Measurements from ENCODE around the gene GALNT10.

The GALNT10 gene

DNA sequence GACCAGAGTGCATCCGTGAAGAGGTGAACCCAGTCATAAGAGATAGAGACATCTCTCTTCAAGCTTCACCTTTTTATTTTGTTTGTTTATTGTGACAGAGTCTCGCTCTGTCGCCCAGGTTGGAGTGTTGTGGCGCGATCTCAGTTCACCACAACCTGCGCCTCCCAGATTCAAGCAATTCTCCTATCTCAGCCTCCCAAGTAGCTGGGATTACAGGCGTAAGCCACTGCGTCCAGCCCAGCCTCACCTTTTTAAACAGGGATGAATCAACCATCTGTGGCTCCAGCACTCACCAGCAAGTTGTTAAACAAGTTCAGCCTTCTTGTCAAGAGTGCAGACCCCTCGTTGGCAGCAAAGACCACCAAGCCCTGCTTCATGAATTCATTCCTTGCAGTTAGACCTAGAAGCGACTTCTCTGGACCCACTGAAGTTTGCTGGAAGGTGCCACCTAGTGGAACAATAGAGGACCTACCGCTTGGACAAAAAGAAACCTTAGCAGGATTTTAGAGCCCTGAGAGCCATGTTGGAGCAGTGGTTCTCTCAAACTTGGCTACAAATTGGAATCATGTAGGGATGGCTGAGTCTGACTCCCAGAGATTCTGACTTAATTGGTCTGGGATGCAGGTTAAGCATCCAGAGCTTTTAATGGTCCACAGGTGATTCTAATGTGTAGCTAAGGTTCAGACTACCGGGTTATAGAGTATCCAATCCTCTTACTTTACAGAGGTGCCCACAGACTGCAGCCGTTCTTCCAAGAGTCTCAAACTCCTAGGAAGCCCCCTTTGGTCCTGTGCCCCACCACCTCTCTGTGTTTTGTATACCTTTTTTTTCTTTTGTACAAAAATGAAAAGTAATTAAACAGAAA, 10.5 kb upstream of the GALNT10 start:
- peak; percentile 45 for DNase-seq (ENCODE audit: low read depth)

DNA sequence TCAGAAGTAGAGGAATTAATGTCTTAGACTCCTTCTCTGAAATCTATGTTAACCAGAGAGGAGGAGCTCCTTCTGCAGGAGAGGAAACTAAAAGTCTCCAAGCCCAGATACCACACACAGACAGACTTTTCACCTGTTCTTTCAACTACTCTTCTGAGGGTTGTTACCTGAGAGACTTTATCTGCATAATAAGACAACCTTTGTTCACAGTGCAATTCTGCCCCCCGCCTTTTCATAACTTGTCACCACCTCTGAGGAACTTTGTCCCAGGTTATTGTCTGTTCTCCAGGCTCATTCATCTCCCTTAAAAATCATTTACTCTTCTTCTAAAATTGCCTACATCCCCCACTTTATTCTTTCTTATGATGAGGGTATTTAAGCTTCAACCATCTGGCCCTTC, 9.4 kb upstream of the GALNT10 start:
- DNase-seq (ENCODE audit: low read depth) = no peak

DNA sequence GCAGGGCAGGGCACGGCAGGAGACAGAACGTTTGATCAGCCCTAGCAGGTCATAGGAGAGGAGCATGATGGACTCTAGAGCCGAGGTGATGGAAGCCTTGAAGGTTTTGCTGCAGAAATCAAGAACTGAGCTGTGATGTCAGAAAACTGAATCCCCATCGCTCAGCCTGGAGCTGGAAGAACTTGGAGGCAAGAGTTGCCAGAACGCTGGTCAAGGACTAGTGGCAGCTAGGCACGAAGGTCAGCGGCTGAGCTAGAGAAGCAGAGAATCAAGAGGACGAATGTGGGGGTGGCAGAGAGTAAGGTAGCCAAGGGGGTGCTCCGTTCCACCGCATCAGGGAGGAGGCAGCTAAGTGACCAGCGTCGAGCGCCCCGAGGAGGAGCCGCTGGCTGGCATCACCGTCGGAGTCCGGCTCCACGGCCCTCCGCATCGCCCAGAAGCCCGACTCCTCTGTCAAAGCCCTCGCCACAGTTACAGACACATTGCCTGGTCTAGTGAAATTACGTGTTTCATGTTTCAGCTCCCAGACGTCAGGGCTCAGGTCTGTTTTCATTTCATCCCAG, 1.2 kb upstream of the GALNT10 start:
- no peak for DNase-seq (ENCODE audit: low read depth)

DNA sequence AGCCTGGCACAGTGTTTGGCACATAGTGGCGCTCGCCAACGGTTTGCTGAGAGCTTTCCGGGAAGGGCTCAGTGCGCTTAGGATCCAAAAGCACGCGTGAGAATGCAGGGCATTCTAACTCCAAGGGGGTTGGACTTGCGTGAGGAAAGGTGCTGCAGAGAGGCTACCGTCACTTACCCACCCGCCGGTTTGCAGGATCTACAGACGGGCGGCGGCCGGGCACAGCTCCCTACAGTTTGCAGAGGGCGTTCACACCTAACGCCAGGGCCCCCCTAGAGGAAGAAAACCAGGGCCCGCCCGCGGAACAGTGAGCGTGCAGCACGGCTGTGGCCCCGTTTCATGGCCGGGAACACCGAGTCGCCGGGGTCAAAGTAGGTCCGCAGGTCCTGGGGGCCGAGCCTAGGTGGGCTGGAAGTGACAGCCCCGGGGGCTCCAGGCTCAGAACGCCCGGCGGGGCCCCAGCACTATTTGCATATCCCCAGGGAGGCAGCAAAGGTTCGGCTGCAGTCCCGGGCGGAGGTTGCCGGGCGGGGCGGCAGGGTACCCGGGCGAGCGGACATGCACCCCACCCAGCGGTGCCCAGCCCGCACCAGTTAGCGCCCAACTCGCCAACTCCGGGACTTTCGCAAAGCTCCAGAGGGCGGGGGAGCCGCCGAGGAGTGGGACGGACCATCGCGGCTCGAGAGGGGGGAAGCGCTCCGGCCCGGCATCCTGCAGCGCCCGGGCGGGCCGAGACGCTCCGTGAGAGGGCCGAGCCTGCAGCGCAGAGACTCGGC, 526 bp upstream of the GALNT10 start:
- DNase-seq (ENCODE audit: low read depth) = peak; percentile 48

DNA sequence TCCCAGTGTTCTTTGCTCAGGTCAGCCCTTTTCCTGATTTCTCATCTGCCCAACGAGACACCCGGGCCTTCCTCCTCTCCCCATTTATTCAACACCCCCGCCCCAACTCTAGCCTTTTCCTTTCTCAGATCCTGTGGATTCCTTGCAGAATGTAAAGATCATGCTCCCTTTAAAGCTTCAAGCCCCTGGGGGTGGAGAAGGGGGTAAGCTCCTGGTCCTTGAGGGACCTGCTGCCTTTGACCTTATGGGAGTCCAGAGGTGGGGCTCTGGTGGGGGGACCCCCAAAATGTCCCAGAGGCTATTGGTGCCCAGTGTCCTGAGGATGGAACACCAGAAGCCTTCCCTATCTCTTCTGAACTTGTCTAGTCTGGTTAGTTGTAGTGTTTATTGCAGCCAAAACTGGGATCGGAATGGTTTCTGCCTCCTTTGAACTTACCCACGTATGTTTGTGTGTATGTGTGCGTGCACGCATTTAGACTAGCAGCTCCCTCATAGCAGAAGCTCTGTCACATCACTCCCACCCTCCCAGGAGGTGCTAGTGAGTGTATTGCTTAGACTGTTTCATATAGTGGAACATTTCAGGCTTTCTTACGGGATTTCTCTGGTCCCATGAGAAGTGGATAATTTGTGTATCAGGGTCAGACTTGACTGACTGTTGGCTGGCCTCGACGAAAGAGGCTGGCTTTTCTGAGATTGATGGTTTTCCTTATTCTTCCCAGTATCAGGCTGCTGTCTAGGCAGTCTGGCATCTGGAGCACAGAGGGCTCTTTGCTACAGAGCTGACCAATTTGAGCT, 1.1 kb downstream of the GALNT10 start:
- no peak for DNase-seq (ENCODE audit: low read depth)

DNA sequence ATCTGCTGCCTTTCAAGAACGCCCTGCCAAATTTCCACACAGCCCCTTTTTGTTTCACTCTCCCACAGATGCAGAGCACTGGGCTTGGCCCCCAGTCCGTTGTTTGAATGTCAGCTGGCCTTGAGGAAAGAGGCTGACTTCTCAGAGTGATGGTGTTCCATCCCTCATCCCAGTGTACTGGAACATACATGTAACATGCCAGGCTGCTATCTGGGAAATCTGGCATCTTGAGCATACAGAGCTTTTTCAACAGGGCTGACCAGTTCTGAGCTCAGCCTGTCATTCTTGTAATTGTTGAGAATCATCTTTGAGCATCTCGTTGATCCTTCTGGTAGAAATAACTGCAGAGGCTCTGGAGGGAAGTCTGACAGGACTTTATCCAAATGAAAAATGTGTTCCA, 2.8 kb downstream of the GALNT10 start:
- DNase-seq (ENCODE audit: low read depth) = no peak

DNA sequence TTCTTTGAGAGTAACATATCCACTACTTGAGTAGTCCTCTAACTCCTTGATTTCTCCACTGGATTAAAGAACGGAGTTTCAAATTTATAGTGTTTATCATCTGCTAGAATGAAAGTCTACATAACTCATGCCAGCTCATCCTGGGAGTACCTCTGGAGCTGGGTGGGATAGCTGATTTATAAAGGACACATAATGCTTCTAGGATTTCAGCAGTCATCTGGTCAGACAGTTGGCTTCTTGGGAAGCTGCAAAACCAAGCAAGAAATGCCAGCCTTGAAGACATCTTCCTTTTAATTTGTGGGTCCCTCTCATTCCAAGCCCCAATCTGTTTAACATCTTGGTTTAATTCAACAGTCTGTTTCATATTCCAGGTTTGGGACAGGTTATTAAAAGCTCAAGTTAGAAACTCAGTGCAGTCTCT, 3.2 kb downstream of the GALNT10 start:
- no peak for DNase-seq (ENCODE audit: low read depth)

DNA sequence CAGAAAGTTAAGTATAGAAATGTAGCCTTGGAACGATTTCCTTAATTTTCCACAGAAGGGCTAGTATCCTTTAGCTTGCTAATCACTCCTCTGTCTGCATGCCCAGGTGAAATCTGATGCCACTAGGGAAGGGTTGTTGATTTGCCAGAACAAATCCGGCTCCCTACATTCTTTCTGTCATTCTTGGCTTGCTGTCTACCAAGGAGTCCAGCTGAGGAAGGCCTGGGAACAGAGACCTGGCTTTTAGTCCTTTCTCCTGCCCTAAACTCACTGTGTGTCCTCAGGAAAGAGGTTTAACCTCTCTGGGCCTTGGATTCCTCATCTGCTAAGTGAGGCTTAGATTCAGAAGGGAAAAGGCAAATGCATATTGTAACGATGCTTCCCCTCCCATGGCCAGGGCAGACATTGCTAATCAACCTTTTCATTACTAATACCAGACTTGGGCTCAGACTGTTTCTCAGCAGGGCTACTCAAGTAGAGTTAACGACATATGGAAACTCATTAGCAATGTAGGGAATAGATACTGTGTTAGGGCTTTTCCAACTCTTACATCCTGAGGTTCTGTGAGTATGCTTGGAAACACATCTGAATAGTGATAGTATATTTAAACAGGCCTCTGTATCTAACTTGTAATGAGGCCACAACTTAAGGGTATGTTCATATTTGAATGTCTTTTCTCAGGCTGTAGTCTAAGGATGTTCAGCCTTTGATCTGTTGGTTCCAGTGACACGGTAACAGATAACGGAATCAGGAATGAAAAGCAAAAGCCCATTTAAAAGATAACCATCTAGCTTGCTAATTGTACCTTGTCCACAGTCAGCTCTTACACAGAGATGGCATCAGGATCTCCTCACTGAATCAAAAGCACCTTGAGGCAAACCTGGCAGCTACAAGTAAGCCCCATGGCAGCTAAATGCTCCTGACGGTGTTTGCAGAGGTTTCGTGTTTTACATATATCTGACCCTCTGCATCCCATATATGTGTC, 4.1 kb downstream of the GALNT10 start:
- no peak for DNase-seq (ENCODE audit: low read depth)

DNA sequence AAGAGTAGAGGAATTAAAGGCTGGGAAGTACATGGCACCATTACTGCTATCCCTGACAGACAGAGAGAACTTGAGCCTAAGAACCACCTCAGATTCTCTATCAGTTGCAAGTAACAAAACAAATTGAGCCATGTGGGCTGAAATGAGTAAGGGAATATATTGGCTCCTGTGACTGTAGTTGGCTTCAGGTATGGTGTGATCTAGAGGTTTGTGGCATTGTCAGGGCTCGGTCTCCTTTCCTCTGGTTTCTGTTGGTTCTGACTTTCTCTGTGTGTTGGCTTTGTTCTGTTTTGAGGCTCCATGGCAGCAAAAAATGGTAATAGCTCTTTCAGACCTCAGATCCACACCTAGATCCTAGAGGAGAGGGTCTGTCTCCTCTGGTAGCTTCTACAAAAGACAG, 5.7 kb downstream of the GALNT10 start:
- DNase-seq (ENCODE audit: low read depth) = no peak

DNA sequence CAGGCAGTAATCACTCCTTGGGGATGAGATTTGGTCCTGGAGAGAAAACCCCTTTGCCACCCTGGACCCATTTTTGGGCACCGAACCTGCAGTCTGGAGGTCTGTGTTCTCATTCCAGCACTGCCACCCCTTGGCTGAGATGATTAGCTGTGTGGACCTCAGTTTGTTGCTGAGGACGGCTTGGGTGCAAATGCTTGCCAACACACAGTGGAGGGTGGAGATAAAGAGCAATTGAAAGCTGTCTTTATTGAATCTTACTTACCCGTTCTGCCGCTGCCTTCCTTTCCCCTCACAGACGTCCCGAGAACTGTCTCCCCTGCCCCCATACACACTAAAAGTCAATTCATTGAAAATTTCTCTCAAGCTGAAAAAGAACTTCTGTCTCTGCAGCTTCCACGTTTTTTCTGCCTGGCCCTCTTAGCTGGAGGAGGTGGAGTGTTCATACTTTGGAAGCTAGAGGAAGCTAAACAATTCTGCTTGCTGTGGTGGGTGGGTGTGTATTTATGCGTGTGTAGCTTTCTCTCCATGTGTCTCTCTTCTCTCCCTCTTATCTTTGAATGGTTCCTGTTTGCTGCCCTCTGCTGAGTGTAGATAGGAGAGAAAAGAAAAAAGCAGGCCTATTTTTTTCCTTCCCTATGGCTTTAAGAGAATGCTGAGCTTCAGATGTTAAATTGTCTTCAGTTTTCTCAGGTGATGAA, 6.6 kb downstream of the GALNT10 start:
- no peak for DNase-seq (ENCODE audit: low read depth)

DNA sequence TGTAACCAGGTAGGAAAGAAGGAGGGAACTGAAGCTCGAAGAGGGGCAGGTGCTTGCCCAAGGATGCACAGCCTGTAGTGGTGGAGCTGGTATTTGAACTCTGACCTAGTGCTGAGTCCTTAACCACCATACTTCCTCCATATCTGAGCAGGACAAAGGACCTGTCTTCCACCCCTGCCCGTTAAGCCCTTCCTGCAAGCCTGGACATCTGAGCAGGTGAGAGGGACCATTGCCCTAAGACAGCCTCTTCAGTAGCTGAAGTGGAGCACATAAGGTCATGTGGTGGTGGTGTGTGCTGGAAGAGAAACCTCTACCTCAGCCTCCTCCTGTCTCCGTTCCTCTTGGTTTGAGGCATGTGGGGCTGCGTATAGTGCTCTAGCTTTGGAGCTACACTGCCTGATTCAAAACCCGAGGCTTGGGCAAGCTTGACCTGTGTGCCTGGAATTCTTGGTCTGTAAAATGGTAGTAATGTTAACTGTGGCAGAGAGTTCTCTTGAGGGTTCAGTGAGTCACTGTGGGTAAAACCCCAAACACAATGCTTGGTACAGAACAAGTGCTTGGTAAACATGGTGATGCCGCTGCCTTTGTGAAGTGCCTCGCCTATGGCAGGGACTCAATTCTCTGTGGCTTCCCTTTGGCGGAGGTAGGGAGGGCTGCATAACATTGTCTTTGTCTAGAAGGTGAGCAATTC, 7.4 kb downstream of the GALNT10 start:
- DNase-seq (ENCODE audit: low read depth) = no peak

DNA sequence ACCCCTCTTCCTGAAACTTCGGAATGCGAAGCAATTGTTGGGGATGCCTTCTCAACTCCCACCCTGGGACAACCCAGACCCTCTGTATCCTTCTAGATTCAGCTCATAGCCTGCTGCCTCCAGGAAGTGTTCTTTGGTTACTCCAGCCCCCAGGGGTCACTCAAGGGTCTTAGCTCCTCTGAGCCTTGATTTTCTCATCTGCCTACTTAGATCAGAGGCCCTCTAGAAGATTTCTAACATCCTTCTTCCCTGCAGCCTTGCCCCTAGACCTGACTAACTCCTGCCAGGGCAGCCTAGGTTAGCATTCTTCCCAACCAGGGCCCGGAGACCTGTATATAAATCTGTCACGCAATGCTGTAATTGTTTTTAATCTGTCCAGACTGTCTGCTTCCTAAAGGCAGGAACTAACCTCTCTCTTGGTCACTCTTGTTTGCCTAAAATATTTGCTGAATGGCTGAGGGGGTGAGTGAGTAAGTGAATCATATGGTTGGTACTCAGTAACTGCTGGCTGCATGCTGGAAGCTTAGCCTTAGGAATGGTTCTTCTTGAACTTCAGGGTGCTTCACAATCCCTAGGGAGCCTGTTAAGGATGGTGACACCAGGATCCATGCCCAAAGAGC, 8.2 kb downstream of the GALNT10 start:
- DNase-seq (ENCODE audit: low read depth) = no peak

DNA sequence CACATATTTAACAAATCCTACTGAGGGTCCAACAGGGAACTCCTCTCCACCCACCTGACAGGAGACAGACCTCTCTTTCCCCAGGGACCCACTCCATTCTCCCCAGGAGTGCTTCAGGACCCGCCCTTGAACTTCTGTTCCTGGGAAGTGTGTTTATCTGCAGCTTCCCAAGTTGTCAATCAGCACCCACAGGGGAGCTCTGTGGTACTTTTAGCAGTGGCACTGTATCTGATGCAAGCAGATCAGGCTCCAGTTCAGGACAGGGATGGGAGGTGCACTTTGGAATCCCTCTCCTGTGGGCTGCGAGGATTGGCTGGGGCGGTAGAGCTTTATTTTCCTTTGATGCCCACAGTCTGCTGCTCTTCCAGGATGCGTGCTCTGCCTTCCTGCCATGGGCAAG, 8.7 kb downstream of the GALNT10 start:
- DNase-seq (ENCODE audit: low read depth) = no peak

DNA sequence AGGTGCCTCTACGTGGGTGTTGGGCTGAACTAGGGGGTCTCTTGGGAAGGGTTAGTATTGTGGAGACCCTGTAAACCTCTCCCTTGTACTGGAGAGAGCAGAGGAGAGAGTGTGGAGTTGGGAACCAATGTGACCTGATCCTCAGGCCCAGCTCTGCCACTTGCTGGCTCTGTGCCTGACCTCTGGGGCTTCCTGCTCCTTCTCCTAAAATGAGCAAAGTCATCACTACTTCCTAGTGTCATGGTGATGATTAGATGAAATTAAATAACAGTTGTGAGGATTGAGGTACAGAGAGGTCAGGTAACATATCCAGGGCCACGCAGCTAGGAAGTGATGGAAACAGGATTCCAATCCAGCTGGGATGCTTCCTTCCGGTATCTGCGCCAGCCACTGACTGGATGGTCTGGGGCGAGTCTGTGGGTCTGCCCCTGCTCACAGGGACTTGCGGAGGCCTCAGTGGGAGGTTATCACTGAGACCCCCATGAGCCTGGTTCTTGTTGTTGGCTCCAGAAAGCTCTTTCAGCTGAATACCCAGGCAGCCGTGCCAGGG, 9.2 kb downstream of the GALNT10 start:
- no peak for DNase-seq (ENCODE audit: low read depth)

DNA sequence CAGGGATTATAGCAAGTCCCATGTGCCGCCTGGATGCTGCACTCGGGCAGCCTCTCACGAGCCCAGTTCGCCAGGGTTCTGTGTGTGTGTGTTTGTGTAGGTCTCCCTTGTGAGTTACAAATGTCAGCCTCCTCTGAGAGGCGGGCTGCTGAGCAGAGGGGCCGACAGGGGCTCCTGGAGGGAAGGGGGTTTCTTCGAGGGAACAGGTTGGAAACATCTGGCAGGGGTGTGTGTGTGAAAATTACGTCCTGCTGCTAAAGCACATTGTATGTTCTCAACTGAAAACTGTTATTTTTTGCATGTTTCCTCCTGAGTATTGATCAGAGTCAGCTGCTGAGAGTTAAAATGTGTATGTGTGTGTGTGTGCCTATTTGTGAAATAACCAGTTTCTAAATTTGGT, 9.7 kb downstream of the GALNT10 start:
- DNase-seq (ENCODE audit: low read depth) = no peak

DNA sequence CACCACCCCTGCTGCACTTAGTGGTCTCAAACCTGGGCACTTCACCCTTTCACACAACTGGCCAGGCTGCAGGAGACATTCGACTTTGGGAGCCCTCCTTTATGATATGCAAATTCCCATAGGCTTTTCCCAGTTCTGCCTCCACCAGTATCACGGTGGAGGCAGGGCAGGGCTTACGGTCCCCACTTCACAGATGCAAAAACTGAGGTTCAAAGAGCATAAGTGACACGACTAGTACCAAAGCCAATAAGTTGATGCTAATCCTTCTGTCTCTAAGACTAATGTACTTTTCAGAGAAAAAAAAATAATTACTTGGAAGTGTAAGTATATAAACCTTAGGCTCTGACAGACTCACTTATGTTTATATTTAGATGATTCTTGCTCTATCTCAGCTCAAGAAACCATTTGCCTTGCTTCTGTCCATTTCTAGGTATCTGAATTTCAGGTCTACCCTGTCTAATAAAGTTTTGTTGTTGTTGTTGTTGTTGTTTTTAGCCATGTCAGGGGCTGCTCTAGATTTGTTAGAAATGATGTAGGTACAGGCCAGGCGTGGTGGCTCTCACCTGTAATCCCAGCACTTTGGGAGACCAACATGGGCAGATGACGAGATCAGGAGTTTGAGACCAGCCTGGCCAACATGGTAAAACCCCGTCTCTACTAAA, 10.7 kb downstream of the GALNT10 start:
- no peak for DNase-seq (ENCODE audit: low read depth)

DNA sequence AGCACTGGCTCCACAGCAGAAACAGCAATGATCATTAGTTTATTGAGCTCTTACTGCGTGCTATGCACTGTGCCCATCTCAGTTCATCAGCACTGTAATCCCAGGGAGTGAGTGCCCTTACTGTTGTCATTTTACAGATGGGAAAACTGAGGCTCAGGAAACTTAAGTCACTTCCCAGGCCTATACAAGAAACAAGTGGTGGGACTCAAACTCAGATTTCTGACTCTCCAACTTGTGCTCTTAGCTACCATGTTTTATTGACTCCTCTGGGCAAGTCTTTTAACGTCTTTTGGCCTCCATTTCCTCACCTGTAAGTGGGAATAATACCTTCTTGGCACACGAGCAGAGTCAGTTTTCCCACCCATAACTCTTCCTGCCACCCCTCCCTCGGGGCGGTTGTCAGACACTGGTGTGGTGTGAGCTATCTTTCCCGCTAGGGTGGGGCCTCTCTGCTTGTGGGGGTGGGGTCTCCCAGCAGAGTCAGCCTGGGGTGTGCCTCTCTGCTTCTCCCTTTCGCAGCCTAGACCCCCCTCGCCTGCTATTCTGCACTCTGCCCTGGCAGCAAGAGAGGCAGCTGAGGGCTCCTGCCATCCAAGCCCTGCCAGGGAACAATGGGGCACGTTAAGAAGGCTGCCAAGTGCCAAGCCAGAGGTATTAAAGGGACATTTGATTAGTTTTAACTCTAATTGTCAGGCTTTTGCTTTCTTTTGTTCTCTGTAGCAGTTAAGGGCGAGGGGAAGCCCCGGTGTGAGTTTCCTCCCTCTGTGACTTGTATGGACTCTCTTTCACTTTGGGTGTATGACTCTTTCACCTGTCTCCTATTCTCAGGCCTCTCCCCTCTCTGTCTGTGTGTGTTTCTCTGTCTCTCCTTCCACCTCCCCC, 12.1 kb downstream of the GALNT10 start:
- no peak for DNase-seq (ENCODE audit: low read depth)

All from fibroblast of the conjunctiva (primary cell).